GM21737 (cell line): ENCODE results near the gene LY6G6D.

Experiments
- ATAC-seq: cut with Tn5 transposase; IDR thresholded peaks from one replicate; pipeline ENCODE4 v1.9.1; 2021; ENCODE audit warnings: mild to moderate bottlenecking, moderate library complexity; ENCODE audit not compliant: unreplicated experiment

LY6G6D gene

GRCh38 chr6:31717499-31718222 is 2.5 kb downstream of the LY6G6D start:
- no peak for ATAC-seq

- no peak for ATAC-seq
Observed at GRCh38 chr6:31718265-31718664, 3.1 kb downstream of the LY6G6D start.

- ATAC-seq = no peak
Observed at GRCh38 chr6:31719001-31719400, 3.9 kb downstream of the LY6G6D start.

- no peak for ATAC-seq
Observed at GRCh38 chr6:31720196-31720770, 5.1 kb downstream of the LY6G6D start.

- ATAC-seq = no peak
Observed at GRCh38 chr6:31721351-31722020, 6.3 kb downstream of the LY6G6D start, which contains the start of gene LY6G6C. Gene LY6G6C (minus strand): TSS chr6:31721746. CDS start chr6:31721679, 67 bp downstream.

- no peak for ATAC-seq
Observed at GRCh38 chr6:31722173-31722572, 7.0 kb downstream of the LY6G6D start.

GRCh38 chr6:31723245-31723979 is 8.3 kb downstream of the LY6G6D start, which contains the start of gene MPIG6B:
Gene MPIG6B (plus strand): TSS chr6:31723373. CDS start chr6:31723384, 11 bp downstream.
- no peak for ATAC-seq

GRCh38 chr6:31723980-31724691 is 9.0 kb downstream of the LY6G6D start:
- ATAC-seq = no peak

- ATAC-seq = no peak
Observed at GRCh38 chr6:31725502-31726350, 10.6 kb downstream of the LY6G6D start.

GRCh38 chr6:31727034-31727716 is 12.0 kb downstream of the LY6G6D start:
- ATAC-seq = no peak

- ATAC-seq = no peak
Observed at GRCh38 chr6:31727717-31728671, 12.8 kb downstream of the LY6G6D start.

GRCh38 chr6:31728767-31729514 is 13.8 kb downstream of the LY6G6D start, which contains the start of gene DDAH2:
Gene DDAH2 (minus strand): TSS chr6:31729299. CDS start chr6:31729161, 138 bp downstream.
- no peak for ATAC-seq

GRCh38 chr6:31729515-31729978 is 14.4 kb downstream of the LY6G6D start:
- ATAC-seq = peak; percentile 44

GRCh38 chr6:31729979-31730630 is 15.0 kb downstream of the LY6G6D start:
- ATAC-seq = no peak

GRCh38 chr6:31730631-31731086 is 15.5 kb downstream of the LY6G6D start:
- no peak for ATAC-seq

GRCh38 chr6:31732029-31732428 is 16.9 kb downstream of the LY6G6D start:
- no peak for ATAC-seq
